Suprapubic skin (tissue), 3 donors: ENCODE data around the gene PDE11A.

Experiments used
- POLR2AphosphoS5 ChIP-seq, 3 donors: sonication (generic); formaldehyde crosslinking; IDR thresholded peaks; one replicate each; pipeline ENCODE4 v1.6.1; 2017; ENCODE audit warnings: antibody characterized with exemption in 3 of 3
- TF ChIP-seq, protein P1 (sequence below), 2 donors: fragments of 200-600 bp in 1 of 2; fragments of 450-650 bp in 1 of 2; sonication (generic) in 1 of 2; IDR thresholded peaks; one replicate each; pipeline ENCODE4 v1.5.1; 2016 to 2019; ENCODE audit warnings: antibody characterized with exemption in 2 of 2, mild to moderate bottlenecking in 1 of 2, moderate library complexity in 1 of 2

GRCh38 chr2:177876950-177877349 is 195.6 kb downstream of the PDE11A start:
- no peak for TF ChIP-seq POLR2AphosphoS5 (IDR thresholded peaks at IDR 0.05)
- TF ChIP-seq, protein P1, sequence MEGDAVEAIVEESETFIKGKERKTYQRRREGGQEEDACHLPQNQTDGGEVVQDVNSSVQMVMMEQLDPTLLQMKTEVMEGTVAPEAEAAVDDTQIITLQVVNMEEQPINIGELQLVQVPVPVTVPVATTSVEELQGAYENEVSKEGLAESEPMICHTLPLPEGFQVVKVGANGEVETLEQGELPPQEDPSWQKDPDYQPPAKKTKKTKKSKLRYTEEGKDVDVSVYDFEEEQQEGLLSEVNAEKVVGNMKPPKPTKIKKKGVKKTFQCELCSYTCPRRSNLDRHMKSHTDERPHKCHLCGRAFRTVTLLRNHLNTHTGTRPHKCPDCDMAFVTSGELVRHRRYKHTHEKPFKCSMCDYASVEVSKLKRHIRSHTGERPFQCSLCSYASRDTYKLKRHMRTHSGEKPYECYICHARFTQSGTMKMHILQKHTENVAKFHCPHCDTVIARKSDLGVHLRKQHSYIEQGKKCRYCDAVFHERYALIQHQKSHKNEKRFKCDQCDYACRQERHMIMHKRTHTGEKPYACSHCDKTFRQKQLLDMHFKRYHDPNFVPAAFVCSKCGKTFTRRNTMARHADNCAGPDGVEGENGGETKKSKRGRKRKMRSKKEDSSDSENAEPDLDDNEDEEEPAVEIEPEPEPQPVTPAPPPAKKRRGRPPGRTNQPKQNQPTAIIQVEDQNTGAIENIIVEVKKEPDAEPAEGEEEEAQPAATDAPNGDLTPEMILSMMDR (IDR thresholded peaks at IDR 0.05), result no peak
